GM12874 (cell line): ENCODE results near the gene CNTN4.

Experiments
- TF ChIP-seq, protein P1 (sequence below): IDR thresholded peaks from 2 replicates; pipeline ENCODE4 v1.5.1; 2011; ENCODE audit warnings: low read depth, mild to moderate bottlenecking, control low read depth, low read length, moderate library complexity; ENCODE audit not compliant: insufficient read depth

The CNTN4 gene

DNA sequence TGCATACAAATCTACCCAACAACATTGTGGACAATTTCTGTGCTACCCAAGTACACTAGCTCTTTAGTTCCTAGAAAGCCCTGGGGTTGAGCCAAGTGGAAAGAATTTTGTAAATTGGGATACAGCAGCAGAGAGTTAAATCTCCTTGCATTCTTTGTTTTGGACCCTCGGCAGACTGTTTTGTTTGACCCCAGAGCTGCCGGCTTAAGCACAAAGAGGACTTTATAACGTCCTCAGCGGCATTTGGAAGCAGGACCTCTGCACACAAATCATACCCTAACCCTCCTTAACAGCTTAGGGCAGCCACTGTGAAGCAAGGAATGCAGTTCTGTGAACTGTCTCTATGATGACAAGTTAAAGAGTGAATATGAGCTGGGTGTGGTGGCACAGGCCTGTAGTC is 415.3 kb downstream of the CNTN4 start:
- TF ChIP-seq, protein P1, sequence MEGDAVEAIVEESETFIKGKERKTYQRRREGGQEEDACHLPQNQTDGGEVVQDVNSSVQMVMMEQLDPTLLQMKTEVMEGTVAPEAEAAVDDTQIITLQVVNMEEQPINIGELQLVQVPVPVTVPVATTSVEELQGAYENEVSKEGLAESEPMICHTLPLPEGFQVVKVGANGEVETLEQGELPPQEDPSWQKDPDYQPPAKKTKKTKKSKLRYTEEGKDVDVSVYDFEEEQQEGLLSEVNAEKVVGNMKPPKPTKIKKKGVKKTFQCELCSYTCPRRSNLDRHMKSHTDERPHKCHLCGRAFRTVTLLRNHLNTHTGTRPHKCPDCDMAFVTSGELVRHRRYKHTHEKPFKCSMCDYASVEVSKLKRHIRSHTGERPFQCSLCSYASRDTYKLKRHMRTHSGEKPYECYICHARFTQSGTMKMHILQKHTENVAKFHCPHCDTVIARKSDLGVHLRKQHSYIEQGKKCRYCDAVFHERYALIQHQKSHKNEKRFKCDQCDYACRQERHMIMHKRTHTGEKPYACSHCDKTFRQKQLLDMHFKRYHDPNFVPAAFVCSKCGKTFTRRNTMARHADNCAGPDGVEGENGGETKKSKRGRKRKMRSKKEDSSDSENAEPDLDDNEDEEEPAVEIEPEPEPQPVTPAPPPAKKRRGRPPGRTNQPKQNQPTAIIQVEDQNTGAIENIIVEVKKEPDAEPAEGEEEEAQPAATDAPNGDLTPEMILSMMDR, result no peak

DNA sequence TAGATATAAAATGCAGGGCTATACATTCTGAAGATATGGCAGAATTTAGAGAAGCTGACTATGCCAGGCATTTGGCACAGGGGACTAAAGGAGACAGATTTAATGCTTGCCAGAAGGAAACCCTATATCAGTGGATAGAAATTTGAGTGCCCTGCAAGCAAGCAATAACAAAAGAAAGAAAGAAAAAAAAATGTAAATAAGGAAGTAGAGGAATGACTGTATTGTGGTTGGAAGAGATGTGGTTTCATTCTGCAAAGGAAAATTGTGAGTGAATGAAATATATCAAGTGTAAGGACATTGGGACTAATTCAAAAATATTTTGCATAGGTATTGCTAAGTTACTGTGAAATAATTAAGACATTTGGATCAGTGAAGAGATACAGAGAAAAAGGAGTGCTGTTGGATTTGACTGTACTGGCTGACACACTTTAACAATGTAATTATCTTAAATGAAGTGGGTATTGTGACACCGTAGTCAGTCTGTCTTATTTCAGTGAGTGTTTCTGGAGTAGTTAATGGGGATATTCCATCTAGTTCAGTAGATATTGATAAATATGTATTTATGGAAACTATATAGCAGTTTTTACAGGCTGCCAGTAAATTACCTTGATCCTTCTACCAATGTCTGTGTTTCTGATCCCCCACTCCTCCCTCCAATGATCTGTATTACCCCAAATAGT is 418.2 kb downstream of the CNTN4 start:
- TF ChIP-seq, protein P1, result no peak

DNA sequence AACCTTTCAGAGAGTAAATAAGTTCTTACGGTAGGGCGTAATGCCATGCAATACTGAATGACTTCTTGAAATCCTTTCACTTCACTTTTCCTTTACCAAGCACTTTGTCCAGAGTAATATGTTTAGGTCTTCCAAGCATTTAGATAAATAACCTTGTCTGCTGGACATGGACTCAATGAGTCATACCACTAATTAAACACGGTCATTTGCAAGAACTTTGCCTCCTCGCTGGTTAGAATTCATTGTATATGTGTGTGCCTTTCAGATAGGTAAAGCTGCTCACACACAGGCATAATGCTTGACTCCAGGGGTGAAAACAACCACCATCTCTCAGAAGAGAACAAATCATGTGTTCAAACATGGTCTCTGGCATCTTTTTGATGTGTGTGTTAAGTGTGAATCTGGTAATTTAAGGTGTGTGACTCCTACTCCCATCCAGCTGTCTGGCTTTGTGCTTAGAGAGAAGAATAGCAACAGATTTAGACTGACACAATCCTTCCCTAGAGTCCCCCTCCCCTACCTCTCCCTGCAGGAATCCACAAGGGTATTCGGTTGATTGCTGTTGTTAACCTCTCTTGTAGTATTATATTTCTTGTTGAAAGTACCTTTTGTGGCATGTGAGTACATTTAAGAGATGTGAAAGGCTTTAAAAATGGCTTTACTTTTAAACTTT is 419.0 kb downstream of the CNTN4 start:
- TF ChIP-seq, protein P1, result no peak

DNA sequence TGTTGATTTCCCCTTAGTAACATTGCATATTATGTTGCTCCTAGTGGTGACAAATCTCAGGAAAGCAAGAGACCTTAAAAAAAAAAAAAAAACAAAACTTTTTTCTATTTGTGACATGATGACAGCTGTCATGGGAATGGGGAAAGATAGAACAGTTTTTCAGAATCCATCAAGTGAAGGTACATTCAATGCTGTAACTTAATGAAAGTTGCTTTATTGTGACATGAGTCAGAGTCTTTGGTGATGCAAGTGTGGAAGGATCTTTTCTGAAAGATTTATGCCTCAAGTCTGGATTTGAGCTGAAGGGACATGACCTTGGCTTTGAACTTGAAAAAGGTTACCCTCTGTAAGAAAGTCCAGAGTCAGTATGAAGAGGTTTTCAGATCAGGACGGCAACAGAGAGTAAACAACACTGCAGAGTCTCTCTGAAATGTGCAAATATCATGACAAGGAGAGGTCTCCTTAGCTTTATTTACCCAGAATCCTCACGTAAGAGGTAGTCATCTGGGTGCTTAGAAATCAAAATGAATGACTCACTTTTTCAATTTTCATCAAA is 424.7 kb downstream of the CNTN4 start:
- TF ChIP-seq, protein P1, result no peak

DNA sequence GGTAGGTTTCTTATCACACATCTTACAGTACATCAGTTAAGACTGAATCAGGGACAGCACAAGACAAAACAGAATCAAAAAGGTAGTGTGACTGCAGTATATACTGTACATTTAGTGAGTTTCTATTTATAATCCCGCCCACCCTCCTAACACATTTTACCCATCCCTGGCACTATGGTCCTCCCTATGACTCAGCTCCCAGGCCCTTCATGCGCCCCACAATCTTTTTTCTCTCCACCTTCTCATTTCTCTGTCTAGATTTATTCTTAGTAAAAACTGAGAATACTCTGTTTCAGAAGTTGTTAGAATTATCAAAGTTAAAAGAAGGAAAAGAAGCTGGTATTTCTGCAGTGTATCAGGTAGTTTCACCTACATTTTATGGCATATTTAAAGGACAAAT is 427.3 kb downstream of the CNTN4 start:
- TF ChIP-seq, protein P1, result no peak

DNA sequence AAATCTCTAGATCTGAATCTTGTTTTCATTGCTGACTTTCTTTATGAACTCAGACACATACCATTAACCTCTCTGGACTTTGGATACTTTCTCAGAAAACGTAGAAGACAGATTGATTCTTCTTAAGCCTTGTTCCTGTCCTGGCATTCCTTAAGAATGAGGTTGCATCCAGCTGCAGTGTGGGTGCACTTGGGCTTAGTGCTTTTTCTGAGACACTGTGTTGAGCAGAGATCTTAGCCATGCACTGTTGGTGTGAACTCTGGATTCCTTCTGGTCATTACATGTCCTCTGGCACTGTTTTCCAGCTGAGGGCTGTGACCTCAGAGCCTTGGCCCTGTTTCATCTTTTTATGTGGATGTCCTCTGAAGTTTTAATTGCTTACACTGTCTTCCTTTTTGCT is 428.3 kb downstream of the CNTN4 start:
- TF ChIP-seq, protein P1, result no peak

DNA sequence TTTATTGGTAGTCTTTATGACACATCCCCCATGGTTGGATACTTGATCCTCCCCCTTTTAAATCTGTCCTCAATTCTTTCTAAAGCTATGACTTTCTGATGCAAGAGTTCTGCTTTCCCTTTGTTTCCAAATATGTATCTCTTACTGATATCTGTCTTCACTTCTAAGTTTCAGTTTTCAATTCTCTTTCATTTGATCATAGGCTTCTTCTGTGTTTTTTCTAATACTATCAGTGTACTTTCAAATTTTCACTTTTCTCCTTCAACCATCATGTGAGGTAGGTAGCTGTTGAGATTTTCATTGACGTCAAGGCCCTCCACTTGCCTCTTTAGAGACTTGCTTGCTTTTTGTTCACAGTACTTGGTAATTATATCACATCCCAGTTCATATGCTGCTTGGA is 436.5 kb downstream of the CNTN4 start:
- TF ChIP-seq, protein P1, result no peak
